ENCODE measurements around the gene BBS2.
"Not testable (repeated sequence)": the region's sequence is repeated elsewhere in the genome, so short reads cannot be mapped to it uniquely, and the experiment has no call there.

The BBS2 gene

DNA sequence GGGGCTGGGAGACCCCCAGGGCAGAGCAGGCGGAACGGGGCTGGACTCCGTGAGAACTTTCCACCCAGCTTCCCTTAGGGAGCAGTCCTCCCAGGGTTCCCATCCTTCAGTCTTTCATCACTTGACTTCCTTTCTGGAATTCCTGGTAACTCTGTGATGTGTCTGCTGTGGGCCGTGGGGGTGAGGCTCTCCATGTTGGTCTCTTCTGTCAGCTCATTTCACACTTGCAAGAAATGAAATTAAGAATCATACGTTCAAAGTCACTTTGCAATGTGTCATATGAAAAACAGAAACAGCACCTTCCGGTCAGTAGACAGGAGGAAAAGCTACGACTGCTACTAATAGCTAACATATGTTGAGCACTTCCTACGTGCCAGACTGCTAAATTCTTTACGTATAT, 5.4 kb upstream of the BBS2 start:
- DNase-seq, result no peak

DNA sequence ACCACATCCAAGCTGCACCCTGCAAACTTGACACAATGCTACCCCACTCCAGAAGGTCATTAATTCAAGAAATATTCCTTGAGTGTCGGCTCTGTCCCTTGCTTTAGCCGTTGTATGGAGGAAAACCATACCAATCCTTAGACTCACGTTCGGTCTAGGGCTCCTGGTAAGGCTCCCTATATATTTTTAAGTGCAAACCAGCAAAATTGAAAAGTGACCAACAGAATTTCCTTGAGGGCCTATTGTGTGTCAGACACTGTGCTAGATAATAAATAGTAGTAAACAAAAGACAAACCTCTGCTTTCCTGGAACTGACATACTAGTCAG, 390 bp upstream of the BBS2 start:
- DNase-seq, result no peak

DNA sequence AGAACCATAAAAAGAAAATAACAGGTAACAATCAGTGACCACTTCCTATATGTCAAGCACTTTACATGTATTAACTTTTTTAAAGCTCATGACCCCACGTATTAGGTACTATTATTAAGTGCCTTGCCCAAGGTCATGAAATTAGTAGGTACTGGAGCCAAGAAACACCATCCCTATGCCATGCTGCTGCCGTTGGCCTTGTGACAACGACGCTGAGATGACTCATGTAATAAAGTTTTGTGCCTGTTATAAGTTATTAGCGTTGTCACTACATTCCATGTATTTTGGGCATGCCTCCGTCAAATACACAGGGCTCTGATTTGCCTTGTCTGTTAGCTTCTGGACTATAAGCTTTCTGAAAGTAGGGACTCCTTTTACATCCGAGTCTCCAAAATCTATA, 1.4 kb downstream of the BBS2 start:
- no peak for DNase-seq

DNA sequence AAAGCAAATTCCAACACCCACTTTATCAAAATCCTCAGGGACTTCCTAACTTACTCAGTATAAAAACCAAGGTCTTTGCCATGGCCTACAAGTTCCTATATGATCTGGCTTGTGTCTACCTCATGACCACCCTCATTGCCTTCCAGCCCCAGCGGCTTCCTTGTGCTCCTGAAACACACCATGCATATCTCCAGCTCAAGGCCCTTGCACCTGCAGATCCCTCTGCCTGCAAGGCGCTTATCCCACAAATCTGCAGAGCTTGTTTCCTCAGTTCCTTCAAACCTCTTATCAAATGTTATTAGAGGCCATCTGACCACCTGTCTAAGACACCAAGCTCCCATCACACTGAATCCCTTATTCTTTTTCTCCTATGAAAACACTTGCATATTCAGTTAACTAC, 2.6 kb downstream of the BBS2 start:
- peak in 1 of 14 donors; percentile 26 for DNase-seq

DNA sequence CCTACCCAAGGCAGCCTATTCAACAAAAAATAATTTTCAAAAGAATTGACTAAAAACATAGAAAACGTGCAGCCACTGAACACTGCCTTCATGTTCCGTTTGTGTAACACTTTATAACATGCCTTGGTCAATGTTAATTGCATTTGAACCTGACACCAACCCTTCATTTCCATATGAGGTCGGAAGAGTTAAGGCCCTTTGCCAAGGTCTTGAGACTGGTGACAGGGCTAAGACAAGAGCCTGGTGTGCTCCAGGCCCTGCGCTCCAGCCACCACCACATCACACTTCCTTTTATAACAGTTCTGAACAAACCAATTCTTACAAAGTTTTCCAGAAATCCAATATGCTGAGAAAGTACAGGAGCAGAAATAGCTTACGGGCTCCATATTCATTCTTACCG, 4.2 kb downstream of the BBS2 start:
- peak in 1 of 14 donors; percentile 37 for DNase-seq

DNA sequence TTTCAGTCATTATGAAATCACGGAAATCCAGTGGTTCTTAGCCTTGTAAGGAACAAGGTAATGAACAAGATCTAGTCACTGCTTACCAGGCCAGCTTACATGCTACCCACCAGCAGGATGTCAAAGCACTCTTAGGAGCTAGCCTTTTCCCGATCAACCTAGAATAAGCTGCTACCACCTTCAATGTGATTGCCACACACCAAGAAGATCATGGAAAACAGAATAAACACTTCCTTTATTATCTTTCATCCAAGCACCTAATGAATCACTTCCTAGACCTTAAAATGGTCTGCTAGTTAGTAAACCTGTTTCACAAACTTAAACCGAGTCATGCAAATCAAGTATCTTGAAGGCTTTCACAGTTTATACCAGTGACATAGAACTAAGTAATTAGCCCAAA, 5.0 kb downstream of the BBS2 start:
- no peak for DNase-seq

DNA sequence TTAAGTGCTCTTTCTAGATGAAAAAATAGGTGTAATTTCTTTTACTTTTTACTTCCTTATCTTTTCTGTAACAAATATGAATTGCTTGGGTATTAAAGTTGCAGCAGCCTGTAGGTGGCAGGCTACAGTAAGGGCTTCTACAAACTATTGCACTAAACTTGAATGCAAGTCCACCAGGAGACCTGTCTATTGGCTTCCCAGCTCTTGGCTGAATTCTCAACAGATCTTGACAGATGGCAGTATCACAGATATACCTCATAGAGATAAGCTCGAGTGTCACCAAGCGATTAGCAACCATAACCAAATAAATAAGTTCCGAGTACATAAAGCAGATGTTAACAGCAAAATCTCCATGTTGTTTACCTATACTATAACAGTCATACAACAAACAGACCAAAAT, 5.9 kb downstream of the BBS2 start:
- DNase-seq, result peak in 6 of 14 donors; percentile 12 to 76 (median 28)

DNA sequence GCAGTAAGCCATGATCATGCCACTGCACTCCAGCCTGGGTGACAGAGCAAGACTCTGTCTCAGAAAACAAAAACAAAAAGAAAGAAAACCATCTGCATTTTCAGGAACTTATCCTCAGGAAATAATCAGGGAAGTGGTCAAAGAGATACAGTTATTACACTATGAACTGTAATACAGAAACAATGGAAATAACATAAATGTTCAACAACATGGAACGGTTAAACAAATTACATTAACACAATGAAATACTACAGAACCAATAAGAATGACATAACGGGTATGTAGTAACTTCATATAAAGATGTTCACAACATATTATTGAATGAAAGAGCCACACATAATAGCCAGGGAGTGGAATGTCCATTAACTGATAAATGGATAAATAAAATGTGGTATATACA, 6.7 kb downstream of the BBS2 start:
- no peak for DNase-seq

DNA sequence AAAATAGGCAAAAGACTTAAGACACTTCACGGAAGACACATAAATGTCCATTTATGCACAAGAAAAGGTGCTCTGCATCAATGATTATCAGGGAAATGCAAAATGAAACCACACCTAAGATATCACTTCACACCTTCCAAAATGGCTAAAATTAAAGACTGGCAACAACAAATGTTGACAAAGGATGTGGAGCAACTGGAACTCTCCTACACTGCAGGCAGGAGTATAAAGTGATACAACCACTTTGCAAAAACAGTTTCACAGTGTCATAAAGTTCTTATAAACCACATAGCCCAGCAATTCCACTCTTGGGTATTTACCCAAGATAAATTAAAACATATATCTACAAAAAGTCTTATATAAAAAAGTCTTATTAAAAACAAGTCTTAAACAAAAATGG, 7.8 kb downstream of the BBS2 start:
- no peak for DNase-seq

DNA sequence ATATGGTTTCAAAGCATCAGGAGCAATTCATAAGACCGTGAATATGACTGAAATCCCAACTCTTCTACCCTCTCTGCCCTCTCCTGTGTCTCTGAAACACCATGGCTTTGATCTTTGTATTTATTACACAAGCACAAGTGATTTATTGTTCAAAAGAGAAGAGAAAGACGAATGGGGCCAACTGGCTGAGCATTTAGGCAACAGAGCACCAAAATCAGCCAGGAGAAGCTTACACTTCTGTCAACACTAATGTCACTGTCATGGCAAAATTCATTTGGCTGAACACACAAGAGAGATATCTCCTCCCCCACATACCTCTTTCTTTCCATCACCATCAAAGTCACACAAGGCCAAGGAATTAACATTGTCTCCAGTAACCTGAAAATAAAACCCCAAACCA, 9.3 kb downstream of the BBS2 start:
- DNase-seq, result no peak

DNA sequence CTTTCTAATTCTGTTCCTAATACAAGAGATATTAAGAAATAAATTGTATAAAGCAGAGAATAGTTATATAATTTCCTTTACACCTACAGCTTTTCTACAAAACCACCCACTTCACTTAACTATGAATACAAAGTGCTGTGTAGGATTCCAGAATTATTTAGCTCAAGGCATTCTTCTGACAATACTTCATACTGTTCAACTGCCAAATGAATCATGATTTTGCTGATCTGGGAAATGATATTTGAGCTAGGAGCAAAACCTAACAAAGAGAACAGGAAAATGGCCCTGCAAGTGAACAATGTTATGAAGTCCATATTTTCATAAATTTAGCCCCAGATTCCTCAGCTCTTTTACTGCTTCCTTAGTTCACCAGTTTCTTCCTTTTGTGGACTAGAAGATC, 12.9 kb downstream of the BBS2 start:
- DNase-seq, result no peak

DNA sequence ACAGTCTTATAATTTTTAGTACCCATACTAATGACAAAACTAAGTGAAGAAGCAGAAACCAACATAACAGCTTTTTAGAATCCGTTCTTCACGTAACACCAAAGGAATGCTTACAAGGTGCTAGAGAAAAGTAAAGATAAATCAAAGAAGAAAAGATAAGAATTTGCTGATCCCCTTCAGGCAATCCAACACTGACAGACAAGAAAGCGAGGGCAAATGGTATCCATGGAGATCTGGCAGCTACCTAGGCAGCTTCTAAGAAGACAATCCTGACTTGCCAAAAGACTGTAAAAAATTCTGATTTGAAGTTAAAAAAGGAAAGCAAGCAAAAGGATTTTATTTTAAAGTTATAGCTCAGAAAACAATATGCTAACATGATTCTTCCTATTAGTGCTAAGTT, 14.6 kb downstream of the BBS2 start:
- no peak for DNase-seq

DNA sequence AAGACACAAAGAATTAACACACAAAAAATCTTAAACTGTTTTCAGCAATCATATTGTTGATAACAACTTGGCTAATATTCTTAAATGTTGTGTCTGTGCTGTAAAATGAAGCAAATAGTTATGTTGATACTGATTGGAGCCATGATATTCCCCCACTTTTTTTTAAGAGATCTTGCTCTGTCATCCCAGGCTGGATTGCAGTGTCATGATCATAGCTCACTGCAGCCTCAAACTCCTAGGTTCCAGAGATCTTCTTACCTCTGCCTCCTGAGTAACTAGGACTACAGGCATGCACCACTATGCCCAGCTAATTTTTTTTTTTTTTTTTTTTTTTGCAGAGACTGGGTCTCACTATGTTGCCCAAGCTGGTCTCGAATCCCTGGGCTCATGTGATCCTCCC, 26.0 kb downstream of the BBS2 start:
- DNase-seq, result no peak

DNA sequence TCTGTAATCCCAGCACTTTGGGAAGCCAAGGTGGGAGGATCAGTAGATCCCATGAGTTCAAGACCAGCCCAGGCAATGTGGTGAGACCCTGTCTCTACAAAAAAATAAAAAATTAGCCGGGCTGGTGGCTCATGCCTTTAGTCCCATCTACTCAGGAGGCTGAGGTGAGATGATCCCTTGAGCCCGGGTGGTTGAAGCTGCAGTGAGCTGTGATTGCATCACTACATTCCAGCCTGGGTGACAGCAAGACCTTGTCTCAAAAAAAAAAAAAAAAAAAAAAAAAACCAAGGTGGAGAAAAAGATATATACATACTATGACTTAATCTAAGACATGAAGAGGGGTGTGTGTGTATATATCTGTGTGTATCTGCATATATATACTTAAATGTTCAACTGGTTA, 26.7 kb downstream of the BBS2 start:
- no peak for DNase-seq

DNA sequence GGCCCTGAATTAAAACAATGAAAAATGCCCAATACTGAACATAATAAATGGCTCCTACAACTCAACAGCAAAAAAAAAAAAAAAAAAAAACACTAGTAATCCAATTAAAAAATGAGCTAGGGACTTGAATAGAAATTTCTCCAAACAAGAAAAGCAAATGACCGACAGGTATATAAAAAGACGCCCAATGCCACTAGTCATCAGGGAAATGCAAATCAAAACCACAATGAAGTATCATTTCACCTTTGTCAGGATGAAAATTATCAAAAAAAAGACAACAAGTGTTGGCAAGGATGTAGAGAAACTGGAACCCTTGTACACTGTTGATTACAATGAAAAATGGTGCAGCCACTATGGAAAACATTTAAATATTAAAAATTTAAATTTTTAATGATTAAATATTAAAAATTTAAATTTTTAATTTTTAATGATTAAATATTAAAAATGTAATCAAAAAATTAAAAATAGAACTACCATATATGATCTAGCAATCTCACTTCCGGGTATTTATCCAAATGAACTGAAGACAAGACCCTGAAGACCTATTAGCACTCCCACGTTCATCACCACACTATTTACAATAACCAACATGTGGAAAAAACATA, 28.1 kb downstream of the BBS2 start:
- DNase-seq, result no peak

DNA sequence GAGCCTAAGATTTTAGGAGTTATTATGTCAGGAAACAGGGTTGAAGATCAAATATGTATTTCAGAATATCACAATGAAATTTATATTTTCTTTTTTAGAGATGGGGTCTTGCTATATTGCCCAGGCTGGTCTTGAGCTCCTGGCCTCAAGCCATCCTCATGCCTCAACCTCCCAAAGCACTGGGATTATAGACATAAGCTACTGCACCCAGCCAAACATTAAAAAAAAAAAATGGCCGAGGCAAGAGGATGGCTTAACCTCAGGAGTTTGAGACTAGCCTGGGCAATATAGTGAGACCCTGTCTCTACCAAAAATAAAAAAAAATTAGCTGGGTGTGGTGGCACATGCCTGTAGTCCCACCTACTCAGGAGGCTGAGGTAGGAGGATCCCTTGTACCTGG, 31.0 kb downstream of the BBS2 start:
- not testable (repeated sequence) for DNase-seq

DNA sequence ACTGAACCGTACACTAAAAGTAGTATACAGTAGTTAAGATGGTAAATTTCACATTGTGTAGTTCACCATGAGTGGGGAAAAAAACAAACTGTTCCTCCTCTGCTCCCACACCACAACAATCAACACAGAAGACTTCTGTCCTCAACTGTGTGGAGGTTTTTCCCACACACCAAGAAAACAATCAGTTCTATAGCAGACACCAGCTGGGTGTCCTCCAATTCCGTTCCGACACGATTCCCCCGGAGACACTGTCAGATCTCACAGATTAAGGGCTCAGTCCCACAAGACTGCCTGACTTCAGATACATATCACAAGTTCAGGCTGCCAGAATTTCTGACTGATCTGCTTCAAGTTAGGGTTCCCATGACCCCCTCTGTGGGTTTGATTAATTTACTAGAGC, 31.8 kb downstream of the BBS2 start:
- DNase-seq, result peak in 10 of 14 donors; percentile 0 to 47 (median 13)

DNA sequence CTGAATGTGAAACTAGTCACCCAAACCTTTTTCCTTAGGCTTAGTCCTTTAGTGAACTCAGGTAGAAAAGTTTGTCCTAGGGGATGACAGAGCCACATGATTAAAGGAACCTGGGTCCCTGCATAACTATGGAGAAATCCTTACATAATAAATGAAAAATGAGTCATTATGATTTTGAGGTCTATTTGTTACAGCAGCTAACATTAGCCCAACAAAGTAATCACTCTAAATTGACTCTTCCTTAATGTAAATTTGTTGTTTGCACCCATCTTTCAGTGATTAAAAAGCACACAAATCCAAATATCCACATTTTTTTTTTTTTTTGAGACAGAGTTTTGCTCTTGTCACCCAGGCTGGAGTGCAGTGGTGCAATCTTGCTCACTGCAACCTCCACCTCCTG, 36.4 kb downstream of the BBS2 start:
- DNase-seq, result no peak

DNA sequence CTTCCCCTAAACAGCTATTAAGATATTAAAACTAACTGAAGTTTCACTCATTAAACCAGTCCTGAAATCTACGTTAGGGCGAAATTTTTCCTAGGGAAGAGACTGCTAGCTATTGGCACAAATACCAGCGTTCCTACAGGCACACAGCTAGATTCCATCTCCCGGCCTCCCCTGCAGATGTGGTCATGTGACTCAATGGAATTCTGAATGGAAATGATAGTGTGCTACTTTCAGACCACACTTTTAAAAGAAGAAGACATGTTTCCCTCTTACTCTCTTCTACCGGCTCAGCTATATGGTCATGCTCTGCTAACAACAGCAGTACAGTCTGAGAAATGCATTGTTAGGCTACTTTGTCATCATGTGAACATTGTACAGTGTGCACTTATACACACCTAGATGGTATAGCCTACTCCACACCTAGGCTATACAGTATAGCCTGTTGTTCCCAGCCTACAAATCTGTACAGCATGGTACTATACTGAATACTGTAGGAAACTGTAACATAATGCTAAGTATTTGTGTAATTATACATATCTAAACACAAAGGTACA, 37.1 kb downstream of the BBS2 start:
- DNase-seq, result no peak

DNA sequence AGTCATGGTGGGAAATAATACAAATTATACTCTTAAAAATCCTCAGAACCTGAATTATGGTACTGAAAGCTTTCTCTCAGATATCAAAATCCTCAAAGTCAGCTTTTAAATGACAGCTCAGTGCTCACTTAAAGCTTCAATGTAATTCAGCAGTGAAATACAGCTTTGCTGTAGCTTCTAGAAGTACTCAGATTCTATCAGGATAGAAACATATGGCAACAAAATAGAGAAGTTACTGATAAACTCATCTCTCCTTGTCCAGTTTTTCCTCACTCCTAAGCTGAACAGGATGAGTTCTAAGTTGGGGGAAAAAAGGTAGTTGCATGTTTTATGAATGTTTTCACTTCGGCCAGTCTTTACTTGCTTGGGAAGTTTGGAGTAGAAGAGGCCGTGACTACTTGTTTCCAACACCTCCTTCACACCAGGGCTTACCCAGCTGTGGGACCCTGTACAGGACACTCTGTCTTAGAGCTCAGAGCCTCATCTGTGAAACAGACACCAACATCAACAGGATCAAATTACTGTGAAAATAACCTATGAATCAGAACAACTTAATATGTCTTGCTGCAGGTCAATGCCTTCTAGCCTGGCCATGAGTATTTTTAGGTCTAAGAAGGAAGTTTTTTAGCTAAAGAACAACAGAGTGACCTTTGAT, 38.2 kb downstream of the BBS2 start:
- no peak for DNase-seq

DNA sequence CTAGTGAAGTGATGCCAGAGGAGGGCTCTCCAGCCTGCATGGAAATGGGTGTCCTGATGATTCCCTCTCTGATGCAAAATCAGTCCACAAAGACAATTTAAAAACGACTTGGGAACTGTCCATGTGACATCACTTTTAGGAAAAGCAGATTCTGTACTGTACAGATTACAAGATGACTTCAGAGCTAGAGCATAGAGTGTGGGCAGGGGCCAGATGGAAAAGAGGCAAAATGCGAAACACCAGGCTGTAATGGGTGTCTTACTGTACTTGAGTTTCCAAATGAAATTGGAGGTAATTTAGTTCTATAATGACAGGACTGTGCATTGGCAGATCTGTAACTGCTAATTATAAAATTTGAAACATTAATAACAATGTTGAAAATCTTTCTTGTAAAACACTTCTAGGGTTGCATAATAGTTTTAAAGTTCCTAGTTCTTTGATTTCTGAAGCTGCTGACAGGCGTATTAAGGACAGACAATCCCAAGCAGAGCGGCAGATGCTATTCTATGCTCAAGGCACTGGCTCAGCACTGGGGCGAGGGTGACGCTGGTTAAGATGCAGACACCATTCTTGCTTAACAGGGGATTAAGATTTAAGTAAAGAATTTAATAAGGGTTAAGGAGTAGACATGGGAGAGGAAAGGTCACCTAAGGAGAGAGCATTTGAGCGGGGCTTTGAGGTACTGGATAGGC, 38.9 kb downstream of the BBS2 start:
- DNase-seq, result no peak

DNA sequence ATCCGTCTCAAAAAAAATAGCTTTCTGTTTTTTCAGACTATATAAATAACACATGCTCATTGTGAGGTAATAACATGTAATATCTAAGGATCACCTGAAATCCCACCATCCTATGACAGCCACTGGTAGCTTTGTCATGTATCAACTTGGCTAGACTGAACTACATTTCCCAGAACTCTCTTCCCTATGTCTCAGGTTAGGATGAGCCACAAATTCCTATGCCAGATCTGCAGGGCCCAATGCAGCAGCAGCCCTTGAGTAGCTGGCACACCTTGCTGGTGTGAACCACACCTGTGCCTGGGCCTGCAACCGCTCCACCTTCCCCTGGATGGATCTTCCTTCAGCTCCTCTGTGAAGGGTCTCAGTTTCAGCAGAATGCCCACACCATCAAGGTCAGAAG, 40.4 kb downstream of the BBS2 start:
- DNase-seq, result no peak

DNA sequence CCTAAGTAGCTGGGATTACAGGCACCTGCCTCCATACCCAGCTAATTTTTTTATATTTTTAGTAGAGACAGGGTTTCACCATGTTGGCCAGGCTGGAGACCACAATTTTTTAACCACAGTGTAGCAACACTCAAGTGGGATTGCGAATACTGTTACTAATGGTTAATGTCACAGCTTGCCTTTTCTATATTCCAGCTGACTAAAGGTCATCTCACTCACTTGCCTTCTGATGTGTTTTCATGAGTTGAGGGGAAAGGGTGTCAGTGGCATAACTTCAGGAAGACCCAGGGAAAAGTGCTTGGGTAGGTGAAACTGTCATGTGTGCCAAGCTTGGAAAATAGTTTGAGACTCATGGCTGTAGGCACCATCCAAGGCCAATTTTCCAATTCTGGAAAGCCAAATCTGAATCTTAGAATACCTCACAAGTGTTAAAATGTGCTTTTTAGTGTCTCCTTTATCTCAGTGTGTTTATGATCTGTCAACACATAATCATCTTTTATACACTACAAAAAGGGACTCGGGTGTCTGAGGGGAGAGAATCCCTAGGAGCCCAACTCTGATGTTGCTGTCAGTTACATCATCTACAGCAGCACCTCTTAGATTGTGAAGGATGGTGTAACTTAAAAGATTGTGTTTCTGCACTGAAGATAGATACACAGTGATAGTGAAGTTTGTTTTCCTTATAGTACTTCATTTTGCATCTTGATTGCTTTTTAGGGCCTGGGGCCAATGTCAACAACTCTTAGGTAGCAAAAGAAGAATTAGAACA, 41.4 kb downstream of the BBS2 start:
- no peak for DNase-seq

Measured in C1 segment of cervical spinal cord (tissue), 14 donors.